Heart right ventricle (tissue), 16 donors: ENCODE measurements around the gene LOXHD1. TPM values are rescaled to one million over a fixed set of nuclear protein-coding genes. Genes with fewer than 3 reads are reported as not detected.

Experiments
- ATAC-seq, 8 donors: fragments of 200-7000 bp; cut with Tn5 transposase; one replicate each; pipeline ENCODE4 v1.9.1; 2020; ENCODE audit warnings: mild to moderate bottlenecking in 8 of 8, moderate library complexity in 8 of 8, moderate number of reproducible peaks in 1 of 8
- DNase-seq, 2 donors: peaks; one replicate each; pipeline ENCODE4 v3.0.0-alpha.2; 2020
- H3K27ac ChIP-seq, 10 donors: fragments of 200-600 bp; sonication (generic) in 2 of 10; one replicate each; pipeline versions ENCODE4 v1.5.0 to v1.8.0; 2020 to 2022; ENCODE audit warnings: mild to moderate bottlenecking in 3 of 10
- H3K27me3 ChIP-seq, 7 donors: fragments of 200-600 bp; one replicate each; pipeline ENCODE4 v1.8.0; 2021 to 2022; ENCODE audit warnings: mild to moderate bottlenecking in 2 of 7
- H3K36me3 ChIP-seq, 9 donors: fragments of 200-600 bp; sonication (generic) in 1 of 9; one replicate each; pipeline versions ENCODE4 v1.5.0 to v1.8.0; 2020 to 2022; ENCODE audit warnings: mild to moderate bottlenecking in 2 of 9
- H3K4me1 ChIP-seq, 9 donors: fragments of 200-600 bp; sonication (generic) in 1 of 9; one replicate each; pipeline versions ENCODE4 v1.5.0 to v1.8.0; 2020 to 2022; ENCODE audit warnings: mild to moderate bottlenecking in 4 of 9
- H3K4me3 ChIP-seq, 10 donors: fragments of 200-600 bp; sonication (generic) in 2 of 10; one replicate each; pipeline versions ENCODE4 v1.5.0 to v1.8.0; 2020 to 2022; ENCODE audit warnings: mild to moderate bottlenecking in 7 of 10, moderate library complexity in 2 of 10
- H3K9me3 ChIP-seq, 11 donors: fragments of 200-600 bp in 10 of 11; sonication (generic) in 2 of 11; one replicate each; pipeline versions ENCODE4 v1.5.0 to v1.8.0; 2013 to 2022; ENCODE audit warnings: mild to moderate bottlenecking in 2 of 11, control low read depth in 1 of 11, moderate library complexity in 1 of 11
- WGBS, 2 donors: extraction: QIAGEN DNeasy Blood & Tissue Kit; methylation state at CpG; one replicate each; pipeline ENCODE4 v1.1.7; 2013; ENCODE audit warnings: inconsistent platforms in 1 of 2; 5-methylcytosine and 5-hydroxymethylcytosine counted together
- intact Hi-C, 10 donors: fragments of 100-400 bp; cut with DNase I; formaldehyde crosslinking; loops; one replicate each; pipeline versions ENCODE4 v1.11.1 to v1.14.2; 2022
- polyA plus RNA-seq, 2 donors: library from polyadenylated mRNA; stranded (reverse); fragments of 200-250 nt; gene quantifications; one replicate each; pipeline ENCODE4 v1.2.3, GENCODE V29; 2013
- total RNA-seq, 10 donors: library from RNA; stranded (reverse); fragmentation: NEBNext Ultra II Directional in 3 of 10; extraction: Animal tissue kit (Norgen Biotek cat#: 25700) in 3 of 10; gene quantifications; one replicate each; pipeline versions ENCODE4 v1.2.1 to v1.2.4, GENCODE V29; 2021 to 2023
- TF ChIP-seq, protein P1 (sequence below), 9 donors: fragments of 200-600 bp; sonication (generic) in 2 of 9; IDR thresholded peaks; one replicate each; pipeline versions ENCODE4 v1.5.0 to v1.8.0; 2021 to 2022; ENCODE audit warnings: antibody characterized with exemption in 9 of 9, mild to moderate bottlenecking in 5 of 9, moderate library complexity in 1 of 9
- donor health status: Arrhythmogenic right ventricular cardiomyopathy.
- donor health status: ischemic (EF 13 %, LVEDD 7.1; RV severe dilation, severe dysfunction).
- donor health status: healthy with polysubstance abuse.
- donor health status: DM: no; HTN: yes; CAD: no.
- donor health status: DM: no; HTN: no; CAD: no.
- donor health status: ischemic (EF 25% LVEDD 6.9; RV normal size, moderate dysfunction).
- donor health status: ischemic (EF 25% LVEDD 5.7; RV mildly dilated, moderate dysfunction).
- donor health status: healthy.
- donor health status: DM: yes; HTN: yes; CAD: no.
- donor health status: Ischemic cardiomyopathy.
- donor health status: ischemic (EF 35%, LVEDD 5.7; RV mildly dilated, moderate dysfunction).
- donor health status: nonischemic (EF 11% LVEDD 7.7; RV severe dilation, severe dysfunction).
- donor health status: DM: yes; HTN: yes; CAD: no.
- donor health status: PGD.
- donor health status: ischemic (EF 29% LVEDD 5.4; RV normal size, mild dysfunction).
- donor health status: nonischemic (EF 23%, LVEDD 6.1; RV moderate dilation, normal function).

Gene LOXHD1
- total and polyA plus RNA-seq, 12 donors, result 0.15 to 1.9 (median 0.88) TPM

DNA sequence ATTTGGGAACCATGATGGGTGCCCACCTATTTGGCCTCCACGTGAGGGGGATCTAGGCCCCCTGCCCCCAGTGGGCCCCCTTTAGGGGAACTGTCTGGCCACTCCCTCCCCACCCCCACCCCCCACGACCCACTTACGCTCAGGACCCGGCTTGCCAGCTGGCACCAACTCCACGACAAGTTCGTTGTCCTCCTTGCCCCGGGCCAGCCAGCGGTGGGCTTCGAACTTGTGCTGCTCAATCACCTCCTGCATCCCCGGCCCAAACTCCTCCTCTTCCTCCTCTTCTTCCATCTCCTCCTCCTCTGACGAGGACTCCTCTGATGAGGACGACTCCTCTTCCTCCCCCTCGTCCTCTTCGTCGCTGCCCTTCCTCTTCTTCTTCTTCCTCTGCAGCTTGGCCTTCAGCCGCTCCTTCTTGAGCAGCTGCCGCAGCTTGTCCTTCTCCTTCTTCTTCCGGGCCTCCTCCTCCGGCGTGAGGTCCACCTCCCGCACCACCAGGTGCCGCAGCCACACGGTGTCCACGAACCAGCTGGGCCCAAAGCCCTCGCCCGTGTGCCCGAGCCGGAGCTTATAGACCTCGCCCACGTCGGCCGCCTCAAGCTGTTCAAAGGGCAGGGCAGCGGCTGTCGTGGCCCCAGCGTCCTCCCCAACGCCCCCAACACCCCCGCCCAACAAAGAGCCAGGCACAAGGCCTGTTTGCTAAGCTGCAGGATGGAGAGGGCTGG is 96.9 kb downstream of the LOXHD1 start:
- ATAC-seq (no peak), DNase-seq (no peak)
- Histone ChIP-seq H3K9me3 (no peaks in the 10 kb centered on the region), H3K4me1 (no peaks in the 10 kb centered on the region), H3K4me3 (no peak overlapping the region), H3K27ac (no peak overlapping the region), H3K27me3 (no peaks in the 10 kb centered on the region), H3K36me3 (no peaks in the 10 kb centered on the region)
- TF ChIP-seq, protein P1, sequence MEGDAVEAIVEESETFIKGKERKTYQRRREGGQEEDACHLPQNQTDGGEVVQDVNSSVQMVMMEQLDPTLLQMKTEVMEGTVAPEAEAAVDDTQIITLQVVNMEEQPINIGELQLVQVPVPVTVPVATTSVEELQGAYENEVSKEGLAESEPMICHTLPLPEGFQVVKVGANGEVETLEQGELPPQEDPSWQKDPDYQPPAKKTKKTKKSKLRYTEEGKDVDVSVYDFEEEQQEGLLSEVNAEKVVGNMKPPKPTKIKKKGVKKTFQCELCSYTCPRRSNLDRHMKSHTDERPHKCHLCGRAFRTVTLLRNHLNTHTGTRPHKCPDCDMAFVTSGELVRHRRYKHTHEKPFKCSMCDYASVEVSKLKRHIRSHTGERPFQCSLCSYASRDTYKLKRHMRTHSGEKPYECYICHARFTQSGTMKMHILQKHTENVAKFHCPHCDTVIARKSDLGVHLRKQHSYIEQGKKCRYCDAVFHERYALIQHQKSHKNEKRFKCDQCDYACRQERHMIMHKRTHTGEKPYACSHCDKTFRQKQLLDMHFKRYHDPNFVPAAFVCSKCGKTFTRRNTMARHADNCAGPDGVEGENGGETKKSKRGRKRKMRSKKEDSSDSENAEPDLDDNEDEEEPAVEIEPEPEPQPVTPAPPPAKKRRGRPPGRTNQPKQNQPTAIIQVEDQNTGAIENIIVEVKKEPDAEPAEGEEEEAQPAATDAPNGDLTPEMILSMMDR (IDR thresholded peaks at IDR 0.05), result no peak
- WGBS, 2 donors, result 91% methylated on average over 37 of the region's 37 CpGs
- intact Hi-C loops, result loop anchor here in 4 of 10 donors (5.0 to 10.0 kb wide), 3 partner anchors 65 to 97 kb away; partner anchors contain the start of gene LOXHD1 (in 3 of the 4)

DNA sequence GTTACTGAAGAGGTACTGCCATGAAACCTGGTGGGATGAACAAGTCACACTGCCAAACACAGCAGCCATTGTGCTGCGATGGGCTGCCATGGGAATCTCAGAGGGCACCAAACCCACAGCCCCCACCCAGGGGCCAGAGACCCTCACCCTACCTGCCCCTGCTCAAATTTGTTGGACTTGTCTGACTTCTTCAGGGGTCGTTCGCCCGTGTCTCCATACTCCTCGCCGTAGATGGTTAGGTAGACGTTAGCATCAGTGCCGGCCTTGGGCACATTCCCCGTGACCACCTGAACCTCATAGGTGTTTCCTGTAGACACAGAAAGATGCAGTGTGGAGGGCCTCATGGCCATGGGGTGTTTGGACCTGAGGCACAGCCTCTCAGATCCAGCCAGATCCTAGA is 97.7 kb downstream of the LOXHD1 start:
- 94 to 96% methylated on average over 9 of the region's 9 CpGs for WGBS, 2 donors
- intact Hi-C loops, result loop anchor here in 3 of 10 donors (5.0 to 10.0 kb wide), 2 partner anchors 96 to 98 kb away; partner anchors contain the start of gene LOXHD1 (in 3 of the 3)

DNA sequence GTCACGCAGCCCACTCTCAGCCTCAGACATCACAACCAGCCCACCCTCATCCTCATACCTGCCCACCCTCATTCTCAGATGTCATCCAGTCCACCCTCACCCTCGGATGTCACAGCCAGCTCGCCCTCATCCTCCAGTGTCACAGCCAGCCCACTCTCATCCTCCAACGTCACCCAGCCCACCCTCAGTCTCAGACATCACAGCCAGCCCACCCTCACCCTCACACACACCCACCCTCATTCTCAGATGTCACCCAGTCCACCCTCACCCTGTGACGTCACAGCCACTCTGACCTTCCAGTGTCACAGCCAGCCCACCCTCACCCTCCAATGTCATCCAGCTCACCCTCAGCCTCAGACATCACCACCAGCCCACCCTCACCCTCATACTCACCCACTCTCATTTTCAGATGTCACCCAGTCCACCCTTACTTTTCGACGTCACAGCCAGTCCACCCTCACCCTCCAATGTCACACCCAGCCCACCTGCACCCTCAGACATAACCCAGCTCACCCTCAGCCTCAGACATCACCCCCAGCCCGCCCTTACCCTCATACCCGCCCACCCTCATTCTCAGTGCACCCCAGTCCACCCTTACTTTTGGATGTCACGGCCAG is 100.3 kb downstream of the LOXHD1 start:
- ATAC-seq (peak in 1 of 8 donors; percentile 32), DNase-seq (no peak)
- Histone ChIP-seq H3K4me3 (no peak overlapping the region), H3K27me3 (no peaks in the 10 kb centered on the region), H3K9me3 (no peaks in the 10 kb centered on the region), H3K4me1 (no peaks in the 10 kb centered on the region), H3K27ac (no peak overlapping the region), H3K36me3 (no peaks in the 10 kb centered on the region)
- 89 to 94% methylated on average over 10 of the region's 10 CpGs for WGBS, 2 donors
- intact Hi-C loops, result loop anchor here in 6 of 10 donors (2.0 to 10.0 kb wide), 4 partner anchors 98 to 102 kb away; partner anchors contain the start of gene LOXHD1 (in 5 of the 6)
- TF ChIP-seq, protein P1 (IDR thresholded peaks at IDR 0.05), result no peak

More for the DNA sequence above, 97.7 kb downstream of the LOXHD1 start:
- no peaks in the 10 kb centered on the region for H3K4me1 ChIP-seq
- H3K4me3 ChIP-seq, result no peak overlapping the region
- TF ChIP-seq, protein P1 (IDR thresholded peaks at IDR 0.05), result no peak
- no peaks in the 10 kb centered on the region for H3K36me3 ChIP-seq
- ATAC-seq (no peak), DNase-seq (no peak)
- no peak overlapping the region for H3K27ac ChIP-seq
- no peaks in the 10 kb centered on the region for H3K27me3 ChIP-seq
- H3K9me3 ChIP-seq, result no peaks in the 10 kb centered on the region

DNA sequence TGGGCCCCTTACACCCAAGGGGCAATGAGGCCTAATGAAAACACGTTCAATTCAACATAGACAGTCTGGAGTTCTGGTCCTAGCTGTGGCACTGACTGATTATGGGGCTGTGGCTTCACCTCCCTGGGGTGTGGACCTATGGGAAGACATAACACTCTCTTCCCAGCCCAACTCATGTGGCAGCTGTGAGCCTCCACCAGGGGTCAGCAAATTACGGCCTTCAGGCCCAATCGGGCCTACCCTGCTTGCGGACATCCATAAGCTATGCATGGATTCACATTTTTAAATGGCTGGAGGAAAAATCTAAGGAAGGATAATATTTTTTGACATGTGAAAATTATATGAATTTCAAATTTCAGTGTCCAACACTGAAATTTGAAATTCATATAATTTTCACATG is 101.3 kb downstream of the LOXHD1 start:
- Histone ChIP-seq H3K27ac (no peak overlapping the region), H3K4me3 (no peak overlapping the region), H3K27me3 (no peaks in the 10 kb centered on the region), H3K36me3 (no peaks in the 10 kb centered on the region), H3K4me1 (no peaks in the 10 kb centered on the region), H3K9me3 (peaks cover 0 to 4% (median 0%) of the 10 kb centered on the region in 11 donors)
- DNase-seq, result peak; percentile 11 to 36
- WGBS, 2 donors, result 49 to 61% methylated on average over 4 of the region's 4 CpGs
- intact Hi-C loops, result loop anchor here (1.0 to 10.0 kb wide), 5 partner anchors 99 to 103 kb away; partner anchors contain the start of gene LOXHD1 (in 5 of the 10)
- TF ChIP-seq, protein P1 (IDR thresholded peaks at IDR 0.05), result peak; percentile 37 to 75 (median 65)
- peak; percentile 55 to 85 (median 72) for ATAC-seq
